Naive thymus-derived CD8-positive, alpha-beta T cell (primary cell): ENCODE results near the gene VEZT. TPM values are rescaled to one million over a fixed set of nuclear protein-coding genes. Genes with fewer than 3 reads are reported as not detected.
"Not testable (repeated sequence)": the region's sequence is repeated elsewhere in the genome, so short reads cannot be mapped to it uniquely, and the experiment has no call there.

Experiments used
- ATAC-seq, 2 donors: fragments of 150-1000 bp; cut with Tn5 transposase in 1 of 2; sonication (Bioruptor Pico), chemical (Tn5 transposase) in 1 of 2; 1 replicate in 1 of 2; 2 replicates in 1 of 2; pipeline ENCODE4 v1.10.0; 2021; ENCODE audit warnings: mild to moderate bottlenecking in 2 of 2, moderate library complexity in 2 of 2
- POLR2A ChIA-PET: fragments of 350-600 bp; sonication (Branson Sonifier 250); formaldehyde crosslinking; loops from one replicate; lab custom pipeline; 2021; ENCODE audit warnings: antibody characterized with exemption; lab: Charles Lee
- DNase-seq, 10 donors: peaks; one replicate each; pipeline versions ENCODE4 v3.0.0 to v3.0.0-alpha.2; 2020 to 2022
- H3K27ac Mint-ChIP-seq, 10 donors: one replicate each; pipeline ENCODE4 v1.8.0; 2020 to 2022; ENCODE audit warnings: mild to moderate bottlenecking in 10 of 10, mixed read lengths in 10 of 10, moderate library complexity in 4 of 10, inconsistent platforms in 1 of 10
- H3K27me3 Mint-ChIP-seq, 5 donors: one replicate each; pipeline ENCODE4 v1.8.0; 2021 to 2022; ENCODE audit warnings: mixed read lengths in 5 of 5
- H3K36me3 Mint-ChIP-seq, 3 donors: one replicate each; pipeline ENCODE4 v1.8.0; 2020 to 2022; ENCODE audit warnings: mixed read lengths in 3 of 3, mild to moderate bottlenecking in 2 of 3, inconsistent platforms in 1 of 3
- H3K4me1 Mint-ChIP-seq, 4 donors: one replicate each; pipeline ENCODE4 v1.8.0; 2021 to 2022; ENCODE audit warnings: mixed read lengths in 4 of 4
- H3K4me3 Mint-ChIP-seq, 10 donors: one replicate each; pipeline ENCODE4 v1.8.0; 2020 to 2022; ENCODE audit warnings: mild to moderate bottlenecking in 10 of 10, mixed read lengths in 10 of 10, moderate library complexity in 6 of 10, inconsistent platforms in 1 of 10
- H3K9me3 Mint-ChIP-seq, 9 donors: one replicate each; pipeline ENCODE4 v1.8.0; 2020 to 2022; ENCODE audit warnings: mixed read lengths in 9 of 9, mild to moderate bottlenecking in 3 of 9, inconsistent platforms in 1 of 9, moderate library complexity in 1 of 9
- polyA plus RNA-seq, 3 donors: library from polyadenylated mRNA; unstranded; fragments of 300-500 nt; fragmentation: Illumina TruSeq; gene quantifications; one replicate each; pipeline ENCODE4 v1.2.3, GENCODE V29; 2021
- total RNA-seq, 8 experiments: library from RNA in 2 of 8; stranded (reverse) in 2 of 8; gene quantifications; one replicate each; pipeline ENCODE4 v1.2.3 and lab custom pipeline; 2021 to 2026

Gene VEZT
- total and polyA plus RNA-seq, 5 experiments from 2014 or later: 17.4 to 44.8 (median 22.7) TPM

- POLR2A ChIA-PET, H3K4me3 Mint-ChIP-seq, DNase-seq, ATAC-seq, H3K27me3 Mint-ChIP-seq, H3K27ac Mint-ChIP-seq, H3K9me3 Mint-ChIP-seq: not testable (repeated sequence)
- peaks cover 10 to 40% (median 26%) of the 10 kb centered on the region in 4 donors for H3K4me1 Mint-ChIP-seq
- H3K36me3 Mint-ChIP-seq: peaks cover 0 to 21% (median 19%) of the 10 kb centered on the region in 3 donors
Observed at GRCh38 chr12:95234187-95234586, 16.6 kb downstream of the VEZT start.

GRCh38 chr12:95235621-95236020 is 18.0 kb downstream of the VEZT start:
- H3K36me3 Mint-ChIP-seq: peaks cover 0 to 20% (median 19%) of the 10 kb centered on the region in 3 donors
- H3K4me3 Mint-ChIP-seq, H3K9me3 Mint-ChIP-seq, H3K27ac Mint-ChIP-seq, H3K27me3 Mint-ChIP-seq, DNase-seq, ATAC-seq, POLR2A ChIA-PET: not testable (repeated sequence)
- H3K4me1 Mint-ChIP-seq: peaks cover 14 to 45% (median 29%) of the 10 kb centered on the region in 4 donors

GRCh38 chr12:95237315-95237714 is 19.7 kb downstream of the VEZT start:
- POLR2A ChIA-PET: no interaction called here
- Mint-ChIP-seq H3K4me1 (peaks cover 14 to 35% (median 28%) of the 10 kb centered on the region in 4 donors), H3K27me3 (no peaks in the 10 kb centered on the region), H3K4me3 (peak overlapping the region in 1 of 10 donors; percentile 12), H3K9me3 (no peaks in the 10 kb centered on the region), H3K36me3 (peaks cover 0 to 26% (median 25%) of the 10 kb centered on the region in 3 donors), H3K27ac (no peak overlapping the region)
- DNase-seq: no peak
- ATAC-seq: no peak

GRCh38 chr12:95238150-95238549 is 20.5 kb downstream of the VEZT start:
- no peak for ATAC-seq
- POLR2A ChIA-PET: no interaction called here
- Mint-ChIP-seq H3K9me3 (no peaks in the 10 kb centered on the region), H3K4me3 (no peak overlapping the region), H3K27me3 (no peaks in the 10 kb centered on the region), H3K27ac (peak overlapping the region in 1 of 10 donors; percentile 26), H3K4me1 (peaks cover 14 to 29% (median 25%) of the 10 kb centered on the region in 4 donors), H3K36me3 (peaks cover 0 to 27% (median 22%) of the 10 kb centered on the region in 3 donors)
- no peak for DNase-seq

- Mint-ChIP-seq H3K9me3 (no peaks in the 10 kb centered on the region), H3K4me3 (no peak overlapping the region), H3K4me1 (peaks cover 14 to 29% (median 25%) of the 10 kb centered on the region in 4 donors), H3K36me3 (peaks cover 0 to 35% (median 26%) of the 10 kb centered on the region in 3 donors), H3K27me3 (no peaks in the 10 kb centered on the region), H3K27ac (peak overlapping the region in 2 of 10 donors; percentile 26 to 42)
- ATAC-seq (no peak), DNase-seq (no peak)
- POLR2A ChIA-PET: interaction anchor here (0.6 kb wide), 1 partner anchor 251 kb away, joined by 3 read pairs; no protein-coding TSS in a partner anchor
Observed at GRCh38 chr12:95239216-95239615, 21.6 kb downstream of the VEZT start.

- ATAC-seq, H3K9me3 Mint-ChIP-seq, DNase-seq, POLR2A ChIA-PET, H3K27me3 Mint-ChIP-seq: not testable (repeated sequence)
- peaks cover 0 to 34% (median 25%) of the 10 kb centered on the region in 3 donors for H3K36me3 Mint-ChIP-seq
- peak overlapping the region in 1 of 10 donors; percentile 1 for H3K4me3 Mint-ChIP-seq
- H3K4me1 Mint-ChIP-seq: peaks cover 12 to 29% (median 26%) of the 10 kb centered on the region in 4 donors
- peak overlapping the region in 3 of 10 donors; percentile 12 to 42 (median 26) for H3K27ac Mint-ChIP-seq
Observed at GRCh38 chr12:95239835-95240234, 22.2 kb downstream of the VEZT start.

GRCh38 chr12:95240556-95240955 is 22.9 kb downstream of the VEZT start:
- Mint-ChIP-seq H3K4me1 (peaks cover 12 to 34% (median 28%) of the 10 kb centered on the region in 4 donors), H3K27me3 (no peaks in the 10 kb centered on the region), H3K27ac (no peak overlapping the region), H3K4me3 (no peak overlapping the region), H3K9me3 (no peaks in the 10 kb centered on the region), H3K36me3 (peaks cover 0 to 34% (median 25%) of the 10 kb centered on the region in 3 donors)
- ATAC-seq (no peak), DNase-seq (no peak)
- POLR2A ChIA-PET: no interaction called here

GRCh38 chr12:95241138-95241537 is 23.5 kb downstream of the VEZT start:
- H3K27ac Mint-ChIP-seq: not testable (repeated sequence)

GRCh38 chr12:95241761-95242506 is 24.3 kb downstream of the VEZT start:
- Mint-ChIP-seq H3K9me3 (no peaks in the 10 kb centered on the region), H3K27me3 (no peaks in the 10 kb centered on the region), H3K4me3 (no peak overlapping the region), H3K36me3 (peaks cover 0 to 28% (median 18%) of the 10 kb centered on the region in 3 donors), H3K27ac (no peak overlapping the region), H3K4me1 (peaks cover 14 to 48% (median 37%) of the 10 kb centered on the region in 4 donors)
- POLR2A ChIA-PET: no interaction called here
- DNase-seq (no peak), ATAC-seq (no peak)

More at GRCh38 chr12:95241138-95241537, 23.5 kb downstream of the VEZT start:
- H3K4me3 Mint-ChIP-seq, H3K9me3 Mint-ChIP-seq, DNase-seq, ATAC-seq, H3K27me3 Mint-ChIP-seq, POLR2A ChIA-PET: not testable (repeated sequence)
- H3K36me3 Mint-ChIP-seq: peaks cover 0 to 34% (median 25%) of the 10 kb centered on the region in 3 donors
- peaks cover 14 to 40% (median 32%) of the 10 kb centered on the region in 4 donors for H3K4me1 Mint-ChIP-seq

- H3K4me1 Mint-ChIP-seq: peaks cover 13 to 40% (median 30%) of the 10 kb centered on the region in 4 donors
- POLR2A ChIA-PET: interaction anchor here (0.6 kb wide), 1 partner anchor 14 kb away, joined by 5 read pairs; no protein-coding TSS in a partner anchor
- no peak overlapping the region for H3K4me3 Mint-ChIP-seq
Observed at GRCh38 chr12:95243497-95244183, 26.0 kb downstream of the VEZT start.

GRCh38 chr12:95244350-95244749 is 26.7 kb downstream of the VEZT start:
- ATAC-seq: no peak
- Mint-ChIP-seq H3K4me3 (peak overlapping the region in 1 of 10 donors; percentile 38), H3K9me3 (no peaks in the 10 kb centered on the region), H3K4me1 (peaks cover 9 to 37% (median 29%) of the 10 kb centered on the region in 4 donors), H3K36me3 (peaks cover 0 to 23% (median 12%) of the 10 kb centered on the region in 3 donors), H3K27me3 (no peaks in the 10 kb centered on the region), H3K27ac (no peak overlapping the region)
- POLR2A ChIA-PET: interaction anchor here (0.6 kb wide), 1 partner anchor 15 kb away, joined by 5 read pairs; no protein-coding TSS in a partner anchor
- DNase-seq: no peak

More at GRCh38 chr12:95243497-95244183, 26.0 kb downstream of the VEZT start:
- no peaks in the 10 kb centered on the region for H3K27me3 Mint-ChIP-seq
- H3K27ac Mint-ChIP-seq: peak overlapping the region in 1 of 10 donors; percentile 55
- no peak for ATAC-seq
- H3K9me3 Mint-ChIP-seq: no peaks in the 10 kb centered on the region
- no peak for DNase-seq
- H3K36me3 Mint-ChIP-seq: peaks cover 0 to 23% (median 12%) of the 10 kb centered on the region in 3 donors

GRCh38 chr12:95248095-95248494 is 30.5 kb downstream of the VEZT start:
- POLR2A ChIA-PET: no interaction called here
- Mint-ChIP-seq H3K9me3 (no peaks in the 10 kb centered on the region), H3K4me3 (no peak overlapping the region), H3K27me3 (no peaks in the 10 kb centered on the region), H3K27ac (peak overlapping the region in 1 of 10 donors; percentile 9), H3K36me3 (peaks cover 0 to 26% (median 7%) of the 10 kb centered on the region in 3 donors), H3K4me1 (peaks cover 8 to 33% (median 21%) of the 10 kb centered on the region in 4 donors)
- no peak for DNase-seq
- ATAC-seq: no peak
